Progenitor cell of endocrine pancreas (in vitro differentiated cells): ENCODE data around the gene SH3BP5L. TPM values are rescaled to one million over a fixed set of nuclear protein-coding genes. Genes with fewer than 3 reads are reported as not detected.
"Not testable (repeated sequence)": the region's sequence is repeated elsewhere in the genome, so short reads cannot be mapped to it uniquely, and the experiment has no call there.

Experiments
- DNase-seq: peaks from one replicate; pipeline ENCODE4 v3.0.0; 2021; ENCODE audit warnings: low spot score; ENCODE audit not compliant: unreplicated experiment
- H3K27ac Mint-ChIP-seq: 2 replicates; pipeline ENCODE4 v1.8.0; 2021; ENCODE audit warnings: mild to moderate bottlenecking, moderate library complexity, mixed read lengths
- H3K27me3 Mint-ChIP-seq: 2 replicates; pipeline ENCODE4 v1.8.0; 2021; ENCODE audit warnings: mixed read lengths
- H3K36me3 Mint-ChIP-seq: 2 replicates; pipeline ENCODE4 v1.8.0; 2022; ENCODE audit warnings: mixed read lengths; ENCODE audit not compliant: insufficient read depth
- H3K4me1 Mint-ChIP-seq: 2 replicates; pipeline ENCODE4 v1.8.0; 2021; ENCODE audit warnings: low read depth, mixed read lengths
- H3K4me3 Mint-ChIP-seq: 2 replicates; pipeline ENCODE4 v1.8.0; 2021; ENCODE audit warnings: low read depth, mild to moderate bottlenecking, moderate library complexity, mixed read lengths
- H3K9me3 Mint-ChIP-seq: 2 replicates; pipeline ENCODE4 v1.8.0; 2021; ENCODE audit warnings: low read depth, mixed read lengths
- total RNA-seq: library from RNA; stranded (reverse); gene quantifications from 2 replicates; pipeline ENCODE4 v1.2.1, GENCODE V29; 2021
- TF ChIP-seq, protein P1 (sequence below): fragments of 200-600 bp; sonication (generic); IDR thresholded peaks from one replicate; pipeline ENCODE4 v1.5.0; 2021; ENCODE audit warnings: antibody characterized with exemption, mild to moderate bottlenecking; ENCODE audit not compliant: unreplicated experiment

The SH3BP5L gene
- total RNA-seq, 1 donor from 2014 or later, result 32.5 TPM

DNA sequence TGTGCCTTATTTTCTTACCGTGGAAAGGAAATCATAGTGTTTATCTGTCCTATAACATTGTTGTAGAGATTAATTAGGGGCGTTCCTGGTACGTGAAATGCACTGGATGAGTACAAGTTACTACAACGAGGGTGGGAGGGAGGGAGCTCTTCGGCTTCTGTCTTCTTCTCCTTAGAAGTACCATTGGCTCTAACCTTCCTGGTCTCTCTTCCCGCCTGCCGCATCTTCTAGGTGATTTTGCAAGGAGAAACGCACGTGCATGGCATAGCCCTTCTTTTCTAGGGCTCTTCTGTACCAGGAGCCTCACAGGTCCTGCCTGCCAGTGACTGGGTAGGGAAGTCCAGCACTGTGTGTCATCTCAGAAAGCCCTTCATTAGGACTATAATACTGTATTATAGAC, 16.8 kb downstream of the SH3BP5L start:
- Mint-ChIP-seq H3K27ac (no peak overlapping the region), H3K4me3 (no peak overlapping the region), H3K4me1 (peaks cover 10% of the 10 kb centered on the region), H3K36me3 (peaks cover 9% of the 10 kb centered on the region), H3K9me3 (peaks cover under 1% of the 10 kb centered on the region), H3K27me3 (no peaks in the 10 kb centered on the region)
- TF ChIP-seq, protein P1, sequence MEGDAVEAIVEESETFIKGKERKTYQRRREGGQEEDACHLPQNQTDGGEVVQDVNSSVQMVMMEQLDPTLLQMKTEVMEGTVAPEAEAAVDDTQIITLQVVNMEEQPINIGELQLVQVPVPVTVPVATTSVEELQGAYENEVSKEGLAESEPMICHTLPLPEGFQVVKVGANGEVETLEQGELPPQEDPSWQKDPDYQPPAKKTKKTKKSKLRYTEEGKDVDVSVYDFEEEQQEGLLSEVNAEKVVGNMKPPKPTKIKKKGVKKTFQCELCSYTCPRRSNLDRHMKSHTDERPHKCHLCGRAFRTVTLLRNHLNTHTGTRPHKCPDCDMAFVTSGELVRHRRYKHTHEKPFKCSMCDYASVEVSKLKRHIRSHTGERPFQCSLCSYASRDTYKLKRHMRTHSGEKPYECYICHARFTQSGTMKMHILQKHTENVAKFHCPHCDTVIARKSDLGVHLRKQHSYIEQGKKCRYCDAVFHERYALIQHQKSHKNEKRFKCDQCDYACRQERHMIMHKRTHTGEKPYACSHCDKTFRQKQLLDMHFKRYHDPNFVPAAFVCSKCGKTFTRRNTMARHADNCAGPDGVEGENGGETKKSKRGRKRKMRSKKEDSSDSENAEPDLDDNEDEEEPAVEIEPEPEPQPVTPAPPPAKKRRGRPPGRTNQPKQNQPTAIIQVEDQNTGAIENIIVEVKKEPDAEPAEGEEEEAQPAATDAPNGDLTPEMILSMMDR, result no peak
- DNase-seq, result no peak

DNA sequence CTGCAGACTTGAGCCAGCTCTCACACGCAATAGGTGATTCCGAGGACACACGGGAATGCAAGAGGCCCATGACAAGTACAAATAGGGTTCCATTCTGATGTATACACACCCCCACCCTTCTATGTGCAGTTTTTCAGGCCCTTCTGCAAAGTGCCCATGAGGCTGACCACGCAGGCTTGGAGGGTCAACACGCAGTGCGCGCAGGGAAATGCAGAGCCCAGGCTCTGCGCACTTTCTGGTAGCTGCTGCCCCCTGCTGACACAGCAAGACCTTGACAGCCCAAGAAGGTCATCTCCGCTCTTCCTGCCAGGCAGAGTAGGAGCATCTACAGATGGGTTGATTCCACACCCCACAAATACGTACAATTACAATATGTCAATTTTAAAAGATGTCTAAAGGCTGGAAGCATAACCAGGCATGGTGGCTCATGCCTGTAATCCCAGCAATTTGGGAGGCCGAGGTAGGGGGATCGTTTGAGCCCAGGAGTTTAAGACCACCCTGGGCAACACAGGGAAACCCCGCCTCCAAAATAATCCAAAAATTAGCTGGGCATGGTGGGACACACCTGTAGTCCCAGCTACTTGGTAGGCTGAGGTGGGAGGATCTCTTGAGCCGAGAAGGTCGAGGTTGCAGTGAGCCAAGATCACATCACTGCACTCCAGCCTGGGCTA, 18.5 kb downstream of the SH3BP5L start:
- peaks cover 10% of the 10 kb centered on the region for H3K4me1 Mint-ChIP-seq
- DNase-seq, result peak; percentile 28
- H3K27me3 Mint-ChIP-seq, result no peaks in the 10 kb centered on the region
- H3K4me3 Mint-ChIP-seq, result no peak overlapping the region
- TF ChIP-seq, protein P1, result peak; percentile 76
- H3K27ac Mint-ChIP-seq, result no peak overlapping the region
- H3K36me3 Mint-ChIP-seq, result peaks cover 2% of the 10 kb centered on the region
- peaks cover 5% of the 10 kb centered on the region for H3K9me3 Mint-ChIP-seq

DNA sequence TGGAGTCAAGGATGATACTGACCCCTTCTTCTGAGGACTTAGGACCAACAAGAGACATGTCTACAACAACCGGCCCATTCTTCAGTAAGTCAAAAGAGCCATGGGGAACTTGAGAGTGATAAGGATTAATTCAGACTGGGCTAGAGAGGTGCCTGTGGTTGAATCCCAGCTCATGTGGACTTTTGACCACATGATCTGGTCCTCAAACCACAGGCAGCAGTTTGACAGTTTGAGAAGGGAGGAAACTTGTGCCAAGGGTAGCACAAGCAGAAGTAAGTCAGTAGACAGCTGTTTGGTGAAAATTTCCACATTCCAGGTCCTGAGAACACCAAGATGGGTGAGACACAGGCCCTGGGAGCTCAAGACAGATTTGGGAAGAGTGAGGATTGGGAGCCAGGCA, 19.8 kb downstream of the SH3BP5L start:
- H3K27me3 Mint-ChIP-seq, result no peaks in the 10 kb centered on the region
- peaks cover 15% of the 10 kb centered on the region for H3K9me3 Mint-ChIP-seq
- peaks cover 10% of the 10 kb centered on the region for H3K4me1 Mint-ChIP-seq
- no peak overlapping the region for H3K4me3 Mint-ChIP-seq
- no peaks in the 10 kb centered on the region for H3K36me3 Mint-ChIP-seq
- DNase-seq, result no peak
- H3K27ac Mint-ChIP-seq, result no peak overlapping the region
- TF ChIP-seq, protein P1, result no peak

DNA sequence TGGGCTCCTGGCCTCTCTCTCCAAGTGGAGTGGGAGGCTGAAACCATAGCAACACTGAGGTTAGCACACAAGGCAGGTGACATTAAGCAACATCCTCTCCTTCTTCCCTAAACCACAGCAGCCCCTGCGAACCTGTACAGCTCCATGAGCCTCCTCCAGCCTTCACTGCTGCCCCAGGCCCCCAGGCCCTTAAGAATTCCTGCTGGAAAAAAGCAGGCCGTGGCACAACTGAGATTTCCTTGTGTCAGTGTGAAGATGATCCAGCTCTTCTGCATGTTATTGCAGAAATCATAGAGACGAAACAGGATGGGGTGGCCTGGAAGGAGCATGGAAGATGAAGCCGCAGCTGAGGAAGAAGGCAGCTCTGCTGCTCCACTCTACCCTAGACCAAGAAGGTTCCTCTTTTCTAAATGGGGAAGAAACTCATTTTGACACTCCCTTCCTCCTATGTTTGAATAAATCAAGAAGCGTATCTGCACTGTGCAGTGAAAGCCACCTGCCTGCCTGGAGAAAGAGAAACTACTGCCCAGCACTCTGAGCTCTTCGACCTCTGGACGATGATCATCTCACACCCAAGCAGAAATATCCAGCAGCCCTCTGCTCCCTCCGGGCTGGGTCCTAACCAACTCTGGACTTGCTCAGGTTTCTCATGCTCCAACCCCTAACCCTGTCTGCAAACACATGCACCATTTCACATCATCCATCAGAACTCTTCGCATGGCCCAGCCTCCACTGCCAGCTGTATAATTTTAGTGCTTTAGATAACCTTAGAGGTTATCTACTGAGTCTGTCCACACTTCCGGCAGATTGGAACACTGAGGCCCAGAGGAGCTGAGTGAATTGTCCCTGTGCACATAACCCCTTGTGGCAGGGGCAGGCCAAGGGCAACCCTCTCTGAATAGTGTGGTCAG, 20.7 kb downstream of the SH3BP5L start:
- H3K9me3 Mint-ChIP-seq, result peaks cover 20% of the 10 kb centered on the region
- H3K27ac Mint-ChIP-seq, result peak overlapping the region; percentile 7
- H3K4me3 Mint-ChIP-seq, result no peak overlapping the region
- TF ChIP-seq, protein P1, result no peak
- DNase-seq, result no peak
- no peaks in the 10 kb centered on the region for H3K27me3 Mint-ChIP-seq
- H3K36me3 Mint-ChIP-seq, result no peaks in the 10 kb centered on the region
- H3K4me1 Mint-ChIP-seq, result peaks cover 12% of the 10 kb centered on the region

DNA sequence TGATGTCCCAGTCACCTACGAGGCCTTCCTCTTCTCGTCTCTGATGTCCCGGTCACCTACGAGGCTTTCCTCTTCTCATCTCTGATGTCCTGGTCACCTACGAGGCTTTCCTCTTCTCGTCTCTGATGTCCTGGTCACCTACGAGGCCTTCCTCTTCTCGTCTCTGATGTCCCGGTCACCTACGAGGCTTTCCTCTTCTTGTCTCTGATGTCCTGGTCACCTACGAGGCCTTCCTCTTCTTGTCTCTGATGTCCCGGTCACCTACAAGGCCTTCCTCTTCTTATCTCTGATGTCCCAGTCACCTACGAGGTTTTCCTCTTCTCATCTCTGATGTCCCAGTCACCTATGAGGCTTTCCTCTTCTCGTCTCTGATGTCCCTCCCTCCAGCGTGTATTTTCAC, 22.2 kb downstream of the SH3BP5L start:
- H3K27ac Mint-ChIP-seq, H3K4me3 Mint-ChIP-seq, H3K27me3 Mint-ChIP-seq, DNase-seq, H3K36me3 Mint-ChIP-seq: not testable (repeated sequence)
- H3K4me1 Mint-ChIP-seq, result peaks cover 12% of the 10 kb centered on the region
- peaks cover 26% of the 10 kb centered on the region for H3K9me3 Mint-ChIP-seq
